Fibroblast of villous mesenchyme (primary cell): ENCODE data around the gene FMNL2. TPM values are rescaled to one million over a fixed set of nuclear protein-coding genes. Genes with fewer than 3 reads are reported as not detected.

Experiments
- DNase-seq: peaks from one replicate; pipeline ENCODE4 v3.0.0-alpha.2; 2010; ENCODE audit warnings: low read depth
- H3K4me3 ChIP-seq: 2 replicates; pipeline ENCODE4 v1.5.1; 2011; ENCODE audit warnings: low read depth, mild to moderate bottlenecking, low read length
- total RNA-seq: library from RNA; depleted of rRNA; stranded (reverse); fragments of >200 nt; gene quantifications from 2 replicates; pipeline ENCODE4 v1.2.3, GENCODE V29; 2012
- TF ChIP-seq, protein P1 (sequence below): IDR thresholded peaks from 2 replicates; pipeline ENCODE4 v1.5.1; 2012; ENCODE audit warnings: low read depth, mild to moderate bottlenecking, low read length; ENCODE audit not compliant: insufficient read depth

Gene FMNL2
- total RNA-seq, 1 donor = 17.3 TPM

DNA sequence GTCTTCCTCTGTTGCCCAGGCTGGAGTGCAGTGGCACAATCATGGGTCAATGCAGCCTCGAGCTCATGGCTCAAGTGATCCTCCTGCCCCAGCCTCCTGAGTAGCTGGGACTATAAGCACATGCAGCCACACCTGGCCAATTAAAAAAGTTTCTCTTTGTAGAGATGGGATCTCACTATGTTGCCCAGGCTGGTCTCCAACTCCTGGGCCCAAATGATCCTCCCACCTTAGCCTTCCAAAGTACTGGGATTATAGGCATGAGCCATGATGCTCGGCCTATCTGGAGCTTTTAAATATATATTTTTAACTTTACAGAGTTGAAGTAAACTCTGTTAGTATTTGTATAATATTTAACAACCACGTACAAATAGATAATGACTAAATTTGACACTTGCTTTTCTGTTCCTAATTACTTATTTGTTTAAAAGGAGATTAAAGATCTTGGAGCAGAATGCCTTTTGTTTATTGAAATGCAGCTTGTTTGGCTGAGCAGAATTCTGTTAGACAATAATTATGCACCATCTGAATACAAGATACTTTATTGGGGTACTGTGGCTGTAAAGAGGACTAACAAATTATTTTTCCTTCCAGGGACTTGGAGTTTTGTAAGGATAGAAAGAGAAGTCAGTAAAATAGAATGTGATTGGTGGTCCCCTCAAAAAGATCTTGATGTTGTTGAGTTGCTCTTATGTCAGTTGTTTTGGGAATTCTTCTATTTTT lies 175.0 kb downstream of the FMNL2 start:
- no peak for DNase-seq
- TF ChIP-seq, protein P1, sequence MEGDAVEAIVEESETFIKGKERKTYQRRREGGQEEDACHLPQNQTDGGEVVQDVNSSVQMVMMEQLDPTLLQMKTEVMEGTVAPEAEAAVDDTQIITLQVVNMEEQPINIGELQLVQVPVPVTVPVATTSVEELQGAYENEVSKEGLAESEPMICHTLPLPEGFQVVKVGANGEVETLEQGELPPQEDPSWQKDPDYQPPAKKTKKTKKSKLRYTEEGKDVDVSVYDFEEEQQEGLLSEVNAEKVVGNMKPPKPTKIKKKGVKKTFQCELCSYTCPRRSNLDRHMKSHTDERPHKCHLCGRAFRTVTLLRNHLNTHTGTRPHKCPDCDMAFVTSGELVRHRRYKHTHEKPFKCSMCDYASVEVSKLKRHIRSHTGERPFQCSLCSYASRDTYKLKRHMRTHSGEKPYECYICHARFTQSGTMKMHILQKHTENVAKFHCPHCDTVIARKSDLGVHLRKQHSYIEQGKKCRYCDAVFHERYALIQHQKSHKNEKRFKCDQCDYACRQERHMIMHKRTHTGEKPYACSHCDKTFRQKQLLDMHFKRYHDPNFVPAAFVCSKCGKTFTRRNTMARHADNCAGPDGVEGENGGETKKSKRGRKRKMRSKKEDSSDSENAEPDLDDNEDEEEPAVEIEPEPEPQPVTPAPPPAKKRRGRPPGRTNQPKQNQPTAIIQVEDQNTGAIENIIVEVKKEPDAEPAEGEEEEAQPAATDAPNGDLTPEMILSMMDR = no peak
- H3K4me3 ChIP-seq = no peak overlapping the region

DNA sequence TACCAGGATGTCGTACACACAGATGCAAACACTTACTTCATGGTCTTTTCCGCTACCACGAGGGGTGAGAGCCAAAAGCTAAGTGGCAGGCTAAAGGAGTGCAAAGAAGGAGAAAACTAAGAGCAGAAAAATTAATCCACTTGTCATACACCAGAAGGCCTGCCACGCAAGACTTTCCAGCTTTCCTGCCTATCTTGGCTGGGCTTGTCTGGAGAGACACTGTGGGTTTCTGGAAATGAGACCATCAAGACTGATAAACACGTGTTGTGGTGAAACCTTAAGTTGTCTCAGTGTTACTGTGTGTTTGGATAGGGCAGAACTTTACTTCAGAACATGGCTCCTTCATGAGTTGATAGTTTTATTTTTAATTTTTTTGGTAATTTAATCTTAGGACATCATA lies 175.6 kb downstream of the FMNL2 start:
- no peak for DNase-seq
- H3K4me3 ChIP-seq = no peak overlapping the region
- TF ChIP-seq, protein P1 = no peak

DNA sequence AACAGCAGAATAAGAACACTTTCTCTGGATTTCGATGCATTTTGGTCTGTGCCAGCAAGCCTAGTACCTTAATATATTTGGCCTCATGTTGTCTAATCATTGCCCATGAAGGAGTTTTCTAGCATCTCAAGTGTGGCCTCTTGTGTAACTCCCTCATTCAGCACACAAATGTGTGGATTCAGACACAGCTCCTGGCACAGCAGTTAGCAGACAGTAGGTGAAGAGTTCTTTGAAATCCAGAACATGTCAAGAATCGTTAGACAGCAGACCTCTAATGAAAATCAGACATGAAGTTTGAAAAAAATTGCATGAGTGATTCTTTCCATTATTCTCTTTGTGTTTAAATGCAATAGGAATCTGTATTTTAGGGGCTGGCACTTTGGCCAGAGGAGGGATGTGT lies 177.0 kb downstream of the FMNL2 start:
- TF ChIP-seq, protein P1 = no peak
- no peak for DNase-seq
- H3K4me3 ChIP-seq = no peak overlapping the region

DNA sequence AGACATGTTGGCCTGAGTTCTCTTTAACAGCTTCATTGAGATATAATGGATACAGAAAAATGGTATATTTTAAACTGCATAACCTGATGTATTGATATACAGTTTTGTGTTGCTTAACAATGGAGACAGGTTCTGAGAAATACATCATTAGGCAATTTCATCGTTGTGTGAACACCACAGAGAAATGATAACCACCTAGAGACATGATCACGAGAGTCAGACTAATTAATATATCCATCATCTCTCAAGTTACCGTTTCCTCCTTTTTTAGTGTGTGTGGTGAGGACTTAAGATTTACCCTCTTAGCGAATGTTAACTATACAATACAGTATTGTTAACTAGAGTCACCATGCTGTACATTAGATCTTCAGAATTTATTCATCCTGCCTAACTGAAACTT lies 178.1 kb downstream of the FMNL2 start:
- H3K4me3 ChIP-seq = no peak overlapping the region
- TF ChIP-seq, protein P1 = no peak
- DNase-seq = no peak

DNA sequence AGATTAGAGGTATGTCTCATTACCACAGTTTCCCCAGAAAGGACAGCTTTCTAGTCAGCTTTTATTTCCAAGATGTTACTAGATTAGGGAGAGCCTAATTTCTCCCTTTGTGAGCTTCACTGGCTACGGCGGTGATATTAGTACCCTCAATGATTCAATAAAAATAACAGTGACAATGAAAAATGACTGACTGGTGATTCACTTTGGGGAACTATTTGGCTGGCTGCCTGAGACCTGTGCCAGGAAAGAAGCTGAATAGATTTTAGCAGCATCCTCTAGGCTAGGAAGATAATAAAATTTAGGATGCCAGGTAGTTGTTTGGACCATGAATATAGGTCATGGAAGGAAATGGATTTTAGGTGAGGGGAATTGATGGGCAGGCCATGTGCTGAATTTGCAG lies 178.7 kb downstream of the FMNL2 start:
- TF ChIP-seq, protein P1 = no peak
- DNase-seq = no peak

DNA sequence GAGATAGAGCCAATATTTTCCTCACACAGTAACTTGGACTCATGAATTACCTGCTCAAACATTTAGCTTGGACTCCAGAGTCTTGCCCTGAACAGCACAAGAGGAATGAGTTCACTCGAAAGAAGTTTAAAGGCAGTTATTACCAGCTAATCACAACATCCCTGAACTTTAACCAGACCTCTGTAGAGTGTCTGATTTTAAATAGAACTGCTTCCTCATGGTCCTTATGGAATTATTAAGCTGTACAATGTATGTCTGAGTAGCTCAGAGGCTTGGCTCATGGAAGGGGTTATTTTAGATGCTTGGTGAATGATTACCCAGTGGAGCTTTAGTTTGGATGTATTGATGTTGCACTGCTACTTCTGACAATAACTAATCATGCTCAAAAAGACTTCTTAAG lies 183.1 kb downstream of the FMNL2 start:
- DNase-seq = no peak
- H3K4me3 ChIP-seq = no peak overlapping the region
- TF ChIP-seq, protein P1 = no peak

More for the DNA sequence above, 178.7 kb downstream of the FMNL2 start:
- no peak overlapping the region for H3K4me3 ChIP-seq
